GM21723 (cell line): ENCODE results near the gene RYK.
"Not testable (repeated sequence)": the region's sequence is repeated elsewhere in the genome, so short reads cannot be mapped to it uniquely, and the experiment has no call there.

Source experiments
- ATAC-seq: cut with Tn5 transposase; IDR thresholded peaks from one replicate; pipeline ENCODE4 v1.9.1; 2021; ENCODE audit warnings: mild to moderate bottlenecking, moderate library complexity; ENCODE audit not compliant: unreplicated experiment

Gene RYK

DNA sequence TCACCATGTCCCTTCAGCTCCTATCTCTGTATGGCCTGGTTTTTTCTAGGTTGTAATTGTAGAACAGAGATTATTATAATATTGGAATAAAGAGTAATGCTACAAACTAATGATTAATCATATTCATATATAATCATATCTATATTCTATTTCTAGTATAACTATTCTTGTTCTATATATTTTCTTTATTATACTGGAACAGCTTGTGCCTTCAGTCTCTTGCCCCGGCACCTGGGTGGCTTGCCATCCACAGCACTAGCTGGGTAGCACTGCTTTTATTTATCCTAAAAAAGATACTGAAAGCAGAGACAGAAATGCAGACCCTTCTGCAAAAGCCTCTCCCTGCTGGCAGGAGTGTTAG is 25.9 kb downstream of the RYK start:
- ATAC-seq = not testable (repeated sequence)

DNA sequence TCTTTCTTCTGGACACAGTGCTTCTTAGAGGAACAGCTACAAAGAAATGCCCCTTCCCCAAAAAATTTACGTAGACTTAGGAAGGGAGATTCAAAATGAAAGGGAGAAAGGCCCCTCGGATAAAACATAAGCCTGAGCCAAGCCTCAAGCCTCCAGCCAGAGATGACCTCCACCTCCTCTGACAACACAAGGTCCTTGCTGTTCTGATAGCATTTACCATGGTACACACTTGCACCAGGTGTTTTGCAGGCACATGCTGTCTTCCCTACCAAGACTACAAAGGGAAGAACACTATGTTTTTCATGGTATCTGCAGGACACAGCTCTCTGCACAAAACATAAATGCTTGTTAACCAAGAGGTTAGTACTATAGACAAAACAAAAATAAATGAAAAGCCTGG is 27.8 kb downstream of the RYK start:
- ATAC-seq = no peak

DNA sequence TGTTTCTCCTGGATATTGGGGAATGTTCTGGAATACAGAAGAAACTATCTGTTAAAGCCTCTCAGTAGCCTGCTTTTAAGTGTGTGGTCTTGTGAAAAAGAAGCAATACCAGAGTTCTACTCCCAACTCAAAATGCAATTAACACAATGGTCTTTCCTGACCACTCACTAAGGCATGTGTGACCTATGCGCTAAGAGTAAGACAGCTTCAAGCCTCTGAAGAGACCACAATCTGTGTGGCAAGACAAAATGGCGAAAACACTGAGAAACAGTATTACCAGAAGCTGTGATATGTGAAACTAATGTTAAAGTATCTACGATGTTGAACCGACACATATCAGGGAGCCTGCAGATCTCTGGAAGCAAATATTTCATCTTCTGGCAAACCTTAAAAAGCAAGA is 33.8 kb downstream of the RYK start:
- ATAC-seq = no peak

DNA sequence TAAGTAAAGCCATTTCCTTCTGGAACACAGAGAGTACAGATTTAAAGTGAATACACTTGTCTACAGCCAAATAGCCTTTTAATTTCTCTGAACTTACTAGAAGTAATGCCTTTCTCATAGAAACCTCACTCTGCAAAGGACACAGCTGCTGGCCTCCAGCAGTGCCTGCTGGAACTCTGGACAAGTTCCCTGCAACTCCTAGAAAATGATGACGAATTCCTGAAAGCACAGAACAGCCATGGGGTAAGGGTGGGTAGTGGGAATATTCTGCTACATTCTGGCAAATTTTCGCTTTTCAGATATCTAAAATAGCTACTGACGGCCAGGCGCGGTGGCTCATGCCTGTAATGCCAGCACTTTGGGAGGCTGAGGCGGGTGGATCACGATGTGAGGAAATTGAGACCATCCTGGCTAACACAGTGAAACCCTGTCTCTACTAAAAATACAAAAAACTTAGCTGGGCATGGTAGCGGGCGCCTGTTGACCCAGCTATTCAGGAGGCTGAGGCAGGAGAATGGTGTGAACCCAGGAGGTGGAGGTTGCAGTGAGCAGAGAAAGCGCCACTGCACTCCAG is 34.4 kb downstream of the RYK start:
- ATAC-seq = no peak

DNA sequence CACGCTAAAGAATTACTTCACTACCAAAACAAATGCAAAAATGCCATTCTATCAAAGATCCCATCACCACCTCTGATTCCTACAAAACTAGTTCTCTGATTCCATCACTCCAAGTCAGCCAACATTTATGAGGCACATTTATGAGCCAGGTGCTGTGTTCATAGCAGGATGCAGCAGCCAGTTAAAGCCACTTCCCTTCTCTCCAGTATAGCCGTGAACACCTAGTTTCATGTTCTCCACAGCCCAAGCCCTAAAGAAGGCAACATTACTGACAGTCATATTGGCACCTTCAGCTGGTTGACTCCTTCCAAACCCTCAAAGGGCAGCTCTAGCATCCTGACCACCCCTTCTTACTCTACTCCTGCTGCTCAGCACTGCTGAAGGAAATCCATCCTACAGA is 36.4 kb downstream of the RYK start:
- ATAC-seq = no peak

DNA sequence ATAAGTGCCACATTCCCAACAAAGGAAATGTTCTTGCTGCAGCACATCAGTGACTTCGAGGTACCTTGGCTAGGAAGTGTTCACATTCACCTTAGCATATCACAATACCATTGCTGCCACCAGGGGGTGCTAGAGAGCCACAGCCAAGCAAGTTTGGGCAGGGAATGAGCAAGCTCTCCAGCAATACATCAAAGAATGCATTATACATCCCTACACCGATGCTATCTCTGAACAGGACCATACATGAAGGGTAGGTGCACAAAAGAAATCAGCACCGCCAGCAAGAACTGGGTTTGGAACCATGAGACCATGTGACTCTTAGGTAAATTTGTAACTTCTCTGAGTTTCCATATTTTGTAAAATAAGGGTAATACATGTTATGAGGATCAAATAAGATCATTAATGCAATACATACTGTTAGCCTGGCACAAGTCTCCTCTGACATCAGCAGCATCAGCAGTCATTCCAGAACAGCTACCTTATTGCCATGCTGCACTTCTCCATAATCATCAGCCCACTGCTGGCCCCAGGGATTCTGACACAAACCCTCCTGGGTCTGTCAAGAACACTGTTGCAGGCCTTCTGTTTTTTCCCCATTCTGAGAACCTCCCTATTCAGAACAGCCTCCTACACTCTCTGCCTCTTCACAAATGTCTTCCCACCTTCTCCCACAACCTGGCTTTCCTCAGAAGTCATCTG is 37.5 kb downstream of the RYK start:
- ATAC-seq = peak; percentile 75

DNA sequence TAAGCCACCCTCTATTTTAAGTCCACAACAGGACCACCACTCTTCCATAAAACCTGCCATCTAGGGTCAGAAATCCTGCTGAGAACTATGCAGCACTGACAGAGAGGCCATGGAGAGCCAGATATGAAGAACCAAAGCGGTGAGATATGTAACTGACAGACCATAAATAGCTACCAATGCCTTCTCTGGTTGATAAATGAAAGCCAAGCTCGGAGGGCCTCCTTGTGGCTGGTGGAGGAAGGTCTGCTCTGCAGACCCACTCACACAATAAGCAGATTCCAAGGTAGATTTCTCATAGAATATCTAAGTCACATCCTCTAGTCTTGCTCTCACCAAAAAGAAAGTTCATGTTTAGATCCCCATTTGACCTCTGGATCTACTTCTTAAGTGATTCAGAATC is 38.9 kb downstream of the RYK start:
- ATAC-seq = peak; percentile 71

DNA sequence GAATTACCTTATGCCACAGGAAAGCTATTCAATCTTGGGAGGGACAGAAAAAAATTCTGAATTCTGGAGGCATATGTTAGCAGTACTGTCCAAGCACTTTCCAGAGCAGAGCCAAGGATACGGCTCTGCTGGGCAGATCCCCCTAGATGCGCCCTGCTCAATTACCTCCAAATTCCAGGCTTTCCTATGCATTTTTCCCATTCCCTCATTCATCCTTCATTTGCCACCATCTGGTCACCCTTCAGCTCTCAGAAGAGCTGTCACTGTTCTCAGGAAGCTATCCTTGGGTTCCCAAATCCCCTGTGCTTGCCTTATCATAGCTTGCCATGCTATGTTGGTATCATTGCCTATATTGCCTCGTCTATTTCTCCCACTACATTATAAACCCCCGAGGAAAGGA is 45.2 kb downstream of the RYK start:
- no peak for ATAC-seq

DNA sequence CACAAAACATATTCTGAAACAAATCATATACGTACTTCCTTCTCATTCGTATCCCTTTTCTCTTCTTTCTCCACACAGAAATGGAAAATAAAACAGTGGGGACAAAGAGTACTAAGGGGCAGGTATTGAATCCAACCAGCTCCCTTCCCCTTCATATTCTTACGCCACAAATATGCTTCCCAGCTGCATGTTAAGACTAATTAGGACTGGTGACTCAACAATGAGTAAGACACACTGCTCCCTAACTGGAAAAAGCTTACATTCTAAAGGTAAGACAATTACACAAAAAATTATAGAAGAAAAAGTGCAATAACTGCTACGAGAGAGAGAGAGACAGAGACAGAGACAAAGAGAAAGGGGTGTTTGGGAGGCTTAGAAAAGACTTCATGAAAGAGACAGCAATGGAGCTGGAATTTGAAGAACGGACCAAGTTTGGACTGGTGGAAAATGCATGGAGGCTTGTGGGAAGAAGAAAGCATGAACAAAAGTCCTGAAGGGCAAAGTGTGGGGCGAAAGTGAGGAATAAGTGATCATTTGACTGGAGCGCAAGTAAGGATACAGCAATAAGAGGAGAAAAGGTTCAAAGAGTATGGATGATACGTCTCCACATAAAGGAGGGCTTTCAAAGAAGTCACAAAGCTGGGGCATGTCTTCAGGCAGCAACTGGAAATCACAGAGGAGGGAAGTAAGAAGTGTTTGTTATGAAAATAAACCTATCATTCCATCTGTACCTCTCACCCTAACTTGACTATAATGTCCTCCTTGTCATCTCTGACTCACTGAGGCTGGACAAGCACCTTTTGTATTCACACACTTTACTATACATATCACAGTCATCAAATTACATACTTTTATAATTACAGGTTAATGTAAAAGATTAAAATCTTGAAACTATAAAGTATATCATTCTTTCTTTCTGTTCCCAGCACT is 49.2 kb downstream of the RYK start:
- ATAC-seq = no peak

DNA sequence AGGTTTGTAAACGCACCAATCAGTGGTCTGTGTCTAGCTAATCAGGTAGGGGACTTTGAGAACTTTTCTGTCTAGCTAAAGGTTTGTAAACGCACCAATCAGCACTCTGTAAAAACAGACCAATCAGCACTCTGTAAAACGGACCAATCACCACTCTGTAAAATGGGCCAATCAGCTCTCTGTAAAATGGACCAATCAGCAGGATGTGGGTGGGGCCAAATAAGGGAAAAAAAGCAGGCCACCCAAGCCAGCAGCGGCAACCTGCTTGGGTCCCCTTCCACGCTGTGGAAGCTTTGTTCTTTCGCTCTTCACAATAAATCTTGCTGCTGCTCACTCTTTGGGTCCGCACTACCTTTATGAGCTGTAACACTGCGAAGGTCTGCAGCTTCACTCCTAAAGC is 50.8 kb downstream of the RYK start:
- ATAC-seq = not testable (repeated sequence)

DNA sequence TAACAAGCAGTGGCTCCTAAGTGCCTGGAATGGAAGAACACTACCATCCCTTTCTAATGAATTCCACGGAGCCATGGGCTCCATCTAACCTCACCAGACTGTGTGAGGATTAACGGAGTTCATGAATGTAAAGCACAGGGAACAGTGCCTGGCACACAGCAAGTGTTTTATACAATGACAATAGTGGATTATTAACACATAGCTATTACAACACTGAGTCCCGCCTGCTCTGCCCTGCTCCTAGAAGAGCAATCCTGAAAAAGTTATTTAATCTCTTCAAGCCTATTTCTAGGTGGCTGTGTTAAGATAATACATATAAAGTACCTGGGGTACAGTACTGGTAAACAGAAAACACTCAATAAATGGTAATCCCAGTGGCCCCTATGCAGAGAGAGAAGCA is 51.4 kb downstream of the RYK start:
- ATAC-seq = no peak

DNA sequence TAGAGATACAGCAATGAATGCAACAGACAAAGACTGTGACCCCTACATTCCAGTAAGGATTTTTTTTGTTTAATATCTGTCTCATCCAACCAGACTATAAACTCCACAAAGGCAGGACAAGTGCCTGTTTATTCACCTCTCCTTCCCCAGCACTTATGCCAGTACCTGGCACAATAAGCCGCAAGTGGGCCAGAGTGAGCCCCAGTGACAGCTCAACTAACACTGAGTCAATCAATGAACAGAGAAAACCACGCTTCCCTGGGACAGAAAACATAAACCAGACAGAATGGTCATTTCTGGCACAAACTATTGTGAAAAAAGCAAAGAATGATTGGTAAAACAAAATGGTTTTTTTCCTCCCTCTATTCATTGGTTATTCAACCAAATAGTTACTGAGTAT is 52.2 kb downstream of the RYK start:
- ATAC-seq = no peak

DNA sequence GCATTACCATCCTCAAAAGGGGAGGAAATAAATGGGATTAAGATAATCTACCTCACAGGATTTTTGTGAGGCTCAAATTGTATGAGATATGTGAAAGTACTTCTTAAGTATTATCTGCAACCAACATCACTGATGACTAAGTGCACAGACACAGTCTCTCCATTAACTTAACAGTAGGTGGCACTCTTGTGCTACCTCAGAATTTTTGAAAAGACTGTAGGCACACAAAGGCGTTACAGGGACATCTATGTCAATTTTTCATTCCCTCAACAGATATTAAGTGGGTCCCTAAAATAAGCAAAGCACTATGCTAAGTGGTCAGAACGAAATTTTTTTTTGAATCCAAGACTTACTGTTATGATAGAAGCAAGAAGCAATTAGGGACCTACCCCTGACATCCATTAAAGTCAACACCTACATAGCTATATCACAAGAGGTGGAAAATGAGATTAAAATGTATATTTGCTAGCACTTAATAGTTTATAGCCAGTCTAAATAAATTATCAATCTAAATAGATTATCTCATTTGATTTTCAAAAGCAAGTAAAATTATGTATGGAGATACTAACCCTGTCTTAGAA is 52.9 kb downstream of the RYK start:
- ATAC-seq = peak; percentile 68

DNA sequence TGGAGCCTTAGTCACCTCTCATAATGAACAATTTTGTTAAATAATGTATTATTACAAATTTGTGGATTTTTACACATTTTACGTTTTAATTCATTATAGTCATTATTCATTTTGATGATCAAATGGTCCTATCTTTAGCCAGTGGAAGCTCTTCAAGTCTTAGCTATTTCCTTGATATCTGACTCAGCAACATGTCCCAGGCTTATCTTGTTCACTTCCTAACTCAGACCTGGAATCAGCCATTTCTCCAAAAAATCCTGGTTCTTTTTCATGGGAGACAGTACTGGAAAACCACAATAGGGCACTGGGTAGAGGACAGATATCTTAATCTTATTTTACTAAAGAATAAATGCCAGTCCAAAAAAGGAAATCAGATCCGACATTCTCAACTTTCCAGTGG is 56.4 kb downstream of the RYK start:
- no peak for ATAC-seq

DNA sequence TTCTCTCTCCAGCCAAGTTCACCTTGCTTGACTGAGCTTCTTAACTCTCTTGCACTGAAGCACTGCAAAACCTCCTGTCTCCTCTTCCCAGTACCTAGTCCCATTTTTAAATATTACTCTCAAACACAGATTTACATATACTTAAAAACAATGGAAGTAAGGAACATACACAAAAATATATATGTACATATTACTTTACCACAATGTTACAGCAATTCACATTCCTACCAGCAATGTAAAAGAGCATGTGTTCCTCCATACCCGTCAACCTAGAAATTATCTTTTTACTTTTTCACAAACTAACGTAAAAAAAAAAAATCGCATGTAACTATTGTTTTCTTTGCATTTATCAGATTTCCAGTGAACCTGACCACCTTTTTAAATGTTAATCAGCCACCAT is 60.4 kb downstream of the RYK start:
- ATAC-seq = no peak

DNA sequence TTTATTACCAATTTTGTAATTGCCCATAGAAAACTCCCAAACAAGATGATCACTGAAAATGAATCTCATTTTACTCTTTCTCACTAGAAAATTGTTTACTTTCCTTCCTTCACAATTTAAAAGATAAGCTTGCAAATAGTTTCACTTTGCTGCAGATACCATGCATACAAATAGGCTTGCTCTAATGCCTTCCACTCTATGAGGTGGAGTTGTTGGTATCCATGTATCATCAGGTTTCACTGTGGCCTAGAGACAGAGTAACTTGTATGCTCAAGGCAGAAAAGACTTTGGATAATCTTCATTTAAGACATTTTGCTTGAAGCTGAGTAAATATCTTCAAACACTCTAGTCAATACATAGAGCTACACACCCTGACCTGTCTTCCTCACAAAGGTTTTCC is 60.8 kb downstream of the RYK start:
- ATAC-seq = no peak

DNA sequence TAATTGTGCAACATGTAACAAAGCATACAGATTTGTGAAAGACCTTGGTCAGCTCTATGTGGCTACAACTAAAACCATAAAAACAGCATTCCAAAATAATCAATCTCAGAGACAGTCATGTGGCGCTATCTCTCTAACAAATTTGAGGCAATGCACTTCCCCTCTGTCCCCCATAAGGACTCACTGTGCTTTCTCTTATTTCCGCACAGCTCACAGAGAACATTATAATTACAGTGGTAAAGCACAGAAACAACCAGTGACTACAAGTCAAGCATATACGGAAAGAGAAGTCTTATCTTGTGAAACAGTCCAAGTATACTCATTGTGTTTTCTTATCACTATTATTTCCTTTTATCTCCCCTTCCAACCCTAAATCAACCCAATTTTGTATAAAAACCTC is 64.3 kb downstream of the RYK start:
- no peak for ATAC-seq

DNA sequence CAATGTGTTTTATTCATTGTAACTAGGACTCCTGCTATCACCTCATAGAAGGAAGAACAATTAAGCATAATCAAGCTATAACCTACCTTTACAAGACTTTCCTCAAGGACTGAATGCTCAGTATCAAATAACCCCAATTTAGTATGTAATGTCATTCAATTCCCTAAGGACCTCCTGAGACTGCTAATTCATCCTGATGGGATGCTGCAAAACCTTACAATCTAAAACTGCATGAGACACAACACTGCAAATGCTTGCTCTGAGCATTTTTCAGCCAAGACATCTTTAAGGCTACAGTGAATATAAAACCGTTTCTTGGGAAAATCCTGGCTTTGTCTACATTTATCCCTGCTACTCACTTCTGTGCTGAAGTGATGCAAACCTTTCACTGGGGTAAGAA is 69.9 kb downstream of the RYK start:
- ATAC-seq = no peak

DNA sequence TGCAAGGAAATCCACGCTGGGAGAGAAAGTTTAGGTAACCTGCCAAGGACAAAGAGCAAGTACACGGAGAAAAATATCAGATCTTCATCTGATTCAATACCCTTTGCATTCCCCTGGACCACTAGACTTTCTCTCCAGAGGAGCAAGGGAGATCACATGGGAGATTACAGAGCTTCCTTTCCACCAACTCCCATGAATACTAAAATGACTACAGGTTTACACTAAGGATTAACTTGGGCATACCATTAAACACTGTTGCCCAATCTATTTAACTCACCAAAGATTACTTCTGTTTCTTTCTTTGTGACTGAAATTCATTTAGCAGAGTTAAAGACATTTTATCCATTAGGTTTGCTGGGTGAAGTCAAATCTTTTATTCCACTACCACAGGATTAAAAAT is 71.2 kb downstream of the RYK start:
- no peak for ATAC-seq

DNA sequence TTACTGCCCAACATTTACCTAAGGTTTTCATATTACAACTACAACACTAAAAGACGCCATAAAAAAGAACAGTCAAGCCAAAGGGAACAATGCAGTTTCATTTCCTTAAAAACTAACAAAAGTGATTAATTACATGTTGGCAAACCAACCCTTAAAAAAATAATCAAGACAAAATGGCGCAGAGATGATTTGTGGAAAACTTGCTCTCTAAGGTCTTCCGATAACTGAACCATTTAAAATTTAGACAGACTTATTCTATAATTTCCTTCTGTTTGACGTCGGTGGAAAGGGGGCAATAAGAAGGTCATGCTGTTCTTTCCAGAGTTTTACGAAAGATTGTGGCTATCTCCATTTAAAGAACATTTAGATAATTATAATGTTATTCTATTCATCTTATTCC is 87.6 kb downstream of the RYK start:
- ATAC-seq = no peak

DNA sequence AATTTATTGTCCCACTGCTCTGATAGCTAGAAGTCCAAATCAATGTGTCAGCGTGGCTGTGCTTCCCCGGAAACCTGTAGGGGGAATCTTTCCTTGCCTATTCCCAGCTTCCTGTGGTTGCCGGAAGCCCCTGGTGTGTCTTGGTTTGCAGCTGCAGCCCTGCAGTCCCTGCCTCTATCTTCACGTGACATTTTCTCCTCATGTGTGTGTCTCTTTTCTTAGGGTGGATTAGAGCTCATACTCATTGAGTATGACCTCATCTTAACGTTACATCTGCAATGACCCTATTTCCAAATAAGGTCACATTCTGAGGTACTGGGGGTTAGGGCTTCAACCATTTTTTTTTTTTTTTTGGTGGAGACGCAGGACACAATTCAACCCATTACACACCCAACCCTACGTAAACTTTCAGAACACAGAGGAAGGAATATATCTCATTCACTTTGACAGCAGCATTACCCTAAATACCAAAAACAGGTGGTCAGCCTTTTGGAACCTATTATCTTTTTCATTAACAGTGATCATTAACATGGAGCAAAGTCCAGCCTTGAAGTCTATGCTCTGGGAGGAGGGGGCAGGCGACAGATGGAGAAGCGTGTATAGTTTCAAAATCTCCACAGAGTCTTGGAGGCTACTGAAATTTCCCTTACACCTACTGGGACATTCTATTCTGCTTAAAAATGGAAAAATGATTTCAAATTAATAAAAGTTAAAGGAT is 88.6 kb downstream of the RYK start:
- ATAC-seq = no peak
